GM20000 (cell line): ENCODE results near the gene ABHD11.
A peak's percentile ranks its signal among the peaks of the same experiment; 100 is the strongest.

Experiments used
- DNase-seq: peaks from one replicate; pipeline ENCODE4 v3.0.0; 2012; ENCODE audit warnings: low spot score
- TF ChIP-seq, protein P1 (sequence below): IDR thresholded peaks from 2 replicates; pipeline ENCODE4 v1.5.1; 2012; ENCODE audit warnings: mild to moderate bottlenecking, control low read depth; ENCODE audit errors: extremely low read depth, missing control alignments

Gene ABHD11

DNA sequence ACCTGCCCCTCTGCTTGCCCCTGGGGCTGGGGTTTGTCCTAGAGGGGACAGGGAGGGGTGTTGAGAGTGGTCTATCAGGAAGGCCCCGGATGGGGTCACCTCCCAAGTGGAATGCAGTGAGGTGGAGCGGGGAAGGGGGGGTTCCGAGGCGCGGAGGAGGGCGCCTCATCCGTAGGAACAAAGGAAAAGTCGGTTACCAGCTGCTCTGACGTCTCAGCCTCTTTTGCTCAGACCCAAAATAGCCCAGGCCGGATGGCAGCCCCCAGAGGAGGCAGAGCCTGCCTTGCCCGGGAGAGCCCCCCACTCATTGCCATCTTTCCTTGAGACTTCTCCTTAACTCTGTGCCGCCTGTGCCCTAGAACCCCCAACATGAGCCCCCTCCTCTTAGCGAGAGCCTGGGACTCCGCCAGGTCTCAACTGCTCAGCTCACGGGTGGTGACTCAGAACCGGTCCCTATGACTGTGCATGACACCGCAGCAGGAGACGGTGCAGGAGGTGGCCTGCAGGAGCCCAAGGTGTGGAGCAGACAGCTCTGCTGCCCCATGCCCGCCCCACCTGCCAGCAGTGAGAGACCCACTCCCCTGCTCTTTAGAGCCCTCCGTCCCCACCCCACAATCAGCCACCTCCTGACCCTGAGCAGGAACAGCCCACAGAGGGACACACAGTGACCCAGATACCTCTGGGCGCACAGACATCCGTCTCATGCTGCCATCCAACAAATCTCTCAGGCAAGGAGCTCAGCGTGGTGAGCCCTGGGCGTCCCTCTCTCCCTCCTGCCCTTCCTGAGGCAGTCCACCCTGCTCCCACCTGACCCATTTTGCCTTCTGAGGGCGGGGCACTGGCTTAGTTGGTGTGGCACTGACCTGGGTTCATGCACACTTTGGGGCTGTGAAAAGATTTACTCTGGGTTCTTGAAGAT is 32.2 kb downstream of the ABHD11 start:
- no peak for DNase-seq
- TF ChIP-seq, protein P1, sequence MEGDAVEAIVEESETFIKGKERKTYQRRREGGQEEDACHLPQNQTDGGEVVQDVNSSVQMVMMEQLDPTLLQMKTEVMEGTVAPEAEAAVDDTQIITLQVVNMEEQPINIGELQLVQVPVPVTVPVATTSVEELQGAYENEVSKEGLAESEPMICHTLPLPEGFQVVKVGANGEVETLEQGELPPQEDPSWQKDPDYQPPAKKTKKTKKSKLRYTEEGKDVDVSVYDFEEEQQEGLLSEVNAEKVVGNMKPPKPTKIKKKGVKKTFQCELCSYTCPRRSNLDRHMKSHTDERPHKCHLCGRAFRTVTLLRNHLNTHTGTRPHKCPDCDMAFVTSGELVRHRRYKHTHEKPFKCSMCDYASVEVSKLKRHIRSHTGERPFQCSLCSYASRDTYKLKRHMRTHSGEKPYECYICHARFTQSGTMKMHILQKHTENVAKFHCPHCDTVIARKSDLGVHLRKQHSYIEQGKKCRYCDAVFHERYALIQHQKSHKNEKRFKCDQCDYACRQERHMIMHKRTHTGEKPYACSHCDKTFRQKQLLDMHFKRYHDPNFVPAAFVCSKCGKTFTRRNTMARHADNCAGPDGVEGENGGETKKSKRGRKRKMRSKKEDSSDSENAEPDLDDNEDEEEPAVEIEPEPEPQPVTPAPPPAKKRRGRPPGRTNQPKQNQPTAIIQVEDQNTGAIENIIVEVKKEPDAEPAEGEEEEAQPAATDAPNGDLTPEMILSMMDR = no peak

- TF ChIP-seq, protein P1 = no peak
- DNase-seq = no peak
Observed at GRCh38 chr7:73705551-73705920, 33.1 kb downstream of the ABHD11 start.

GRCh38 chr7:73704640-73705550 is 33.7 kb downstream of the ABHD11 start:
- TF ChIP-seq, protein P1 = no peak
- no peak for DNase-seq

- peak; percentile 75 for DNase-seq
- TF ChIP-seq, protein P1 = no peak
Observed at GRCh38 chr7:73703757-73704639, 34.6 kb downstream of the ABHD11 start.

GRCh38 chr7:73703225-73703624 is 35.4 kb downstream of the ABHD11 start:
- TF ChIP-seq, protein P1 = no peak
- no peak for DNase-seq

DNA sequence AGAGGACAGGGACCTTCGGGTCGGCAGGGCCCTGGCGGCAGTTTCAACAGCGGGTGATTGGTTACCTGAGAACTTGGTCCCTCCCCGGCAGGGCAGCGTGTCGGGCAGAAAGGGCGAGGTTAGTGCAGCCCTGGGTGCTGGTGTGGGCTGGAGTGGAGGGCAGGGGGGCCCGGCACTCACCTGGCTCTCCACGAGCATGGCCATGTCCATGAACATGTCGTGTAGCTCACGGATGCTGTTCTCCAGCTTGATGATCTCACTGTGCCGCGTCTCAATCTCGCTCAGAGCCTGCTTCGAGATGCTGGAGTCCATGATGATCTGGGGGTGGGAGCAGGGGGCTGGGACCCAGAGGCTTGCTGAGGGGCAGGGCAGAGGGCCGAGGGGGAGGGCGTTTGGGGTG is 35.9 kb downstream of the ABHD11 start:
- DNase-seq = no peak
- TF ChIP-seq, protein P1 = no peak
